Mucosa of descending colon (tissue), 3 donors: ENCODE results near the gene SYT15. TPM values are rescaled to one million over a fixed set of nuclear protein-coding genes. Genes with fewer than 3 reads are reported as not detected.
"Not testable (repeated sequence)": the region's sequence is repeated elsewhere in the genome, so short reads cannot be mapped to it uniquely, and the experiment has no call there.

ENCODE experiments used
- ATAC-seq: fragments of 200-7000 bp; cut with Tn5 transposase; one replicate; pipeline ENCODE4 v1.9.1; 2020; ENCODE audit warnings: mild to moderate bottlenecking, moderate library complexity
- DNase-seq, 3 donors: peaks; one replicate each; pipeline ENCODE4 v3.0.0-alpha.2; 2020
- H3K36me3 ChIP-seq: fragments of 200-600 bp; one replicate; pipeline ENCODE4 v1.8.0; 2021; ENCODE audit warnings: low read depth, mild to moderate bottlenecking
- H3K4me1 ChIP-seq: fragments of 200-600 bp; one replicate; pipeline ENCODE4 v1.8.0; 2021; ENCODE audit warnings: low read depth, mild to moderate bottlenecking
- H3K4me3 ChIP-seq: fragments of 200-600 bp; one replicate; pipeline ENCODE4 v1.8.0; 2021; ENCODE audit warnings: mild to moderate bottlenecking
- H3K9me3 ChIP-seq: fragments of 200-600 bp; one replicate; pipeline ENCODE4 v1.8.0; 2021; ENCODE audit warnings: mild to moderate bottlenecking
- intact Hi-C, 2 donors: fragments of 100-400 bp; cut with DNase I in 1 of 2; cut with micrococcal nuclease in 1 of 2; formaldehyde crosslinking; loops; one replicate each; pipeline versions ENCODE4 v1.11.0 to v1.11.1; 2022; cut with DNase I, micrococcal nuclease
- long read RNA-seq, 2 donors: library from polyadenylated mRNA; unstranded; transcript quantifications; one replicate each; pipeline ENCODE4 v2.0.0, GENCODE V29; 2019 to 2021
- total RNA-seq, 3 donors: library from RNA; stranded (reverse); fragmentation: NEBNext Ultra II Directional in 2 of 3; extraction: Animal tissue kit (Norgen Biotek cat#: 25700) in 2 of 3; gene quantifications; one replicate each; pipeline versions ENCODE4 v1.2.1 to v1.2.4, GENCODE V29; 2021 to 2023
- TF ChIP-seq, protein P1 (sequence below): fragments of 200-600 bp; IDR thresholded peaks from one replicate; pipeline ENCODE4 v1.8.0; 2022; ENCODE audit warnings: antibody characterized with exemption, mild to moderate bottlenecking
- donor health status: DM: no; HTN: no; CAD: no; lungs with moderate emphysema.
- donor health status: DM: no; HTN: no; CAD: no.
- donor health status: DM: no; HTN: yes; CAD: no.

SYT15 gene
- 1 to 10 TPM; 1.4 to 3.2 (median 2.3) TPM for total RNA-seq
- long read RNA-seq, donor 1, result 0 reads
- long read RNA-seq, donor 2, partial matches to known transcripts, result 0 of 1 reads
- long read RNA-seq, donor 2, other reads (novel, unspliced or antisense), result 1 of 1 reads

DNA sequence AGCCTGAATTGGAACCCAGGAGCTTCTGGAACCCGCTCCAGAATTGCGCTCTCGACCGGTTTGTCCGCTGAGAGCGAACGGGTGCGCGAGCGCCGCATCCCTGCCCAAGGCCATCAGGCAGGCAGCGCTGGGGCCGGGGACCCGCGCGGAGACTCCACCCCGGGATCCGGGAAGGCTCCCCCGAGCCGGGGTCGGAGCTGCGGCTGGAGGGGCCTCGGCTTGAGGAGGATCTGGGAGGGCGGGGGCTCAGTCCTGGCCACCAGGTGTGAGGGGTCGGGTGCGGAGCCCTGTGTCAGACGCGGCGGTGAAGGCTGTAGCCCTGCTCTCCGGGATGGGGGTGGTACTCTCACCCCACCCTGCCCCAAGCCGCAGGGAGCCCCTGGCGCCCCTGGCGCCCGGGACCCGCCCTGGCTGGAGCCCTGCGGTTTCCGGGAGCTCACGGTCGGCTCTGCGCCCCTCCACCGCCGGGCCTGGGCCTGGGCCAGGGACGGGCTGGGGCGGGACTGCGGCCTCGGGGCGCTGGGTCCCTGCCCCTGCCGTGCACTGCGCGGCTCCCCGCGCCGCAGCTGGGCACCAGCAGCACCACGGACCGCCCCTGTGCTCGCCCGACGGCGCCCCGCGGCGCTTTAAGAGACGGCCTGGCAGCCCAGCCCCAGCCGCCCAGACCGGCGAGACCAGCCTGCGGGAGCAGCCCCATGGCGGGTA, at the start of gene SYT15:
Gene SYT15 (plus strand): TSS at position 655 of the 705 bp plus-strand sequence. CDS start 41 bp downstream, at position 696.
- H3K9me3 ChIP-seq, H3K4me1 ChIP-seq, intact Hi-C loops, H3K36me3 ChIP-seq, H3K4me3 ChIP-seq, DNase-seq: not testable (repeated sequence)
- ATAC-seq, result peak; percentile 28

DNA sequence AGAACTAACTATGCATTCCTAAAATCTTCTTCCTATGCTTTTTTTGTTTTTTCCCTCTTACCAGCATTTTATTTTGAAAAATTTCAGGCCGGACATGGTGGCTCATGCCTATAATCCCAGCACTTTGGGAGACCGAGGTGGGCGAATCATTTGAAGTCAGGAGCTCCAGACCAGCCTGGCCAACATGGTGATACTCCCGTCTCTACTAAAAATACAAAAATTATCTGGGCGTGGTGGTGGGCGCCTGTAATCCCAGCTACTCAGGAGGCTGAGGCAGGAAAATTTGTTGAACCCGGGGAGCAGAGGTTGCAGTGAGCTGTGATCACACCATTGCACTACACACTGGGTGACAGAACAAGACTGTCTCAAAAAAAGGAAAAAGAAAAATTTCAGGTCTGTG, 49.2 kb upstream of the SYT15 start:
- H3K4me1 ChIP-seq, H3K4me3 ChIP-seq, H3K9me3 ChIP-seq, ATAC-seq, intact Hi-C loops, H3K36me3 ChIP-seq: not testable (repeated sequence)
- DNase-seq, result peak in 1 of 3 donors; percentile 19

DNA sequence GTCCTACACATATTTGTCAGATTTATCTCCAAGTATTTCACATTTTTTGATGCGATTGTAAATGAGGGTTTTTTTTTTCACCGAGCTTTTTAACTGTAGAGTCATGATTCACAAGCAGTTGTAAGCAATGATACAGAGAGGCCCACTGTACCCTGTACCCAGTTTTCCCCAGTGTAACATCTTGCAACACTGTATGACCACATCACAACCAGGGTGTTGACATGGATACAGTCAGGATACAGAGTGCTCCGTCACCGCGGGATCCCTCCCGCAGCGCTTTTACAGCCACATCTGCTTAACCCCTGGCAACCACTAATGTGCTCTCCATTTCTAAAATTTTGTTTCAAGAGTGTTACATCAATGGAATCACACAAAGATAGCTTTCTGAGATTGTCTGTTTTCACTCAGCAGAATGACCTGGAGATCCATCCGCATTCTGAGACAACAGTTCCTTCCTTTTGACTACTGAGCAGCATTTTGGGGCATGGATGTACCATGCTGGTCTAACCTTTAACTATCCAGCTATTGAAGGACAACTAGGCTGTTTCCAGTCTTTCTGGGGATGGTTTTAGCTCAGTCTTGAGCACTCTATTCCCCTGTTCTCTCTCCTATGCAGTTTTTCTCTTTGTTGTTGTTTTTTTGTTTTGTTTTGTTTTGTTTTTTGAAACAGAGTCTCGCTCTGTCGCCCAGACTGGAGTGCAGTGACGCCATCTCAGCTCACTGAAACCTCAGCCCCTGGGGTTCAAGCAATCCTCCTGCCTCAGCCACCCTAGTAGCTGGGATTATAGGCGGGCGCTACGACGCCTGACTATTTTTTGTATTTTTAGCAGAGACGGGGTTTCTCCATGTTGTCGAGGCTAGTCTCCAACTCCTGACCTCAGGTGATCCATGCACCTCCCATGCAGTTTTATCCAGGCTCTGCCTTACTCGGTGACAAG, 48.4 kb upstream of the SYT15 start:
- TF ChIP-seq, protein P1, sequence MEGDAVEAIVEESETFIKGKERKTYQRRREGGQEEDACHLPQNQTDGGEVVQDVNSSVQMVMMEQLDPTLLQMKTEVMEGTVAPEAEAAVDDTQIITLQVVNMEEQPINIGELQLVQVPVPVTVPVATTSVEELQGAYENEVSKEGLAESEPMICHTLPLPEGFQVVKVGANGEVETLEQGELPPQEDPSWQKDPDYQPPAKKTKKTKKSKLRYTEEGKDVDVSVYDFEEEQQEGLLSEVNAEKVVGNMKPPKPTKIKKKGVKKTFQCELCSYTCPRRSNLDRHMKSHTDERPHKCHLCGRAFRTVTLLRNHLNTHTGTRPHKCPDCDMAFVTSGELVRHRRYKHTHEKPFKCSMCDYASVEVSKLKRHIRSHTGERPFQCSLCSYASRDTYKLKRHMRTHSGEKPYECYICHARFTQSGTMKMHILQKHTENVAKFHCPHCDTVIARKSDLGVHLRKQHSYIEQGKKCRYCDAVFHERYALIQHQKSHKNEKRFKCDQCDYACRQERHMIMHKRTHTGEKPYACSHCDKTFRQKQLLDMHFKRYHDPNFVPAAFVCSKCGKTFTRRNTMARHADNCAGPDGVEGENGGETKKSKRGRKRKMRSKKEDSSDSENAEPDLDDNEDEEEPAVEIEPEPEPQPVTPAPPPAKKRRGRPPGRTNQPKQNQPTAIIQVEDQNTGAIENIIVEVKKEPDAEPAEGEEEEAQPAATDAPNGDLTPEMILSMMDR, result no peak
- DNase-seq (peak in 1 of 3 donors; percentile 47), ATAC-seq (peak; percentile 13)
- Histone ChIP-seq H3K4me1 (no peaks in the 10 kb centered on the region), H3K4me3 (no peak overlapping the region), H3K36me3 (no peaks in the 10 kb centered on the region), H3K9me3 (no peaks in the 10 kb centered on the region)
- intact Hi-C loops, result no loop called here

DNA sequence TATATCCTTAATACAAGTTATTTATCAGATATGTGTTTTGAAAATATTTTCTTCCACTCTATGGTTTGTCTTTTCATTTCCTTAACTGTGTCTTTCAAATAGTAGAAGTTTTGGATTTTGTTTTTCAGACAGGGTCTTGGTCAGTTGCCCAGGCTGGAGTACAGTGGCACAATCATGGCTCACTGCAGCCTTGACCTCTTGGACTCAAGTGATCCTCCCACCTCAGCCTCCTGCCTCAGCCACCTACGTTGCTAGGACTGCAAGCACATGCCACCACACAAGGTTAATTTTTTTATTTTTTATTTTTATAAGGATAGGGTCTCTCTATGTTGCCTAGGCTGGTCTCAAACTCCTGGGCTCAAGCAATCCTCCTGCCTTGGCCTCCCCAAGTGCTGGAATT, 46.7 kb upstream of the SYT15 start:
- ATAC-seq, DNase-seq, H3K4me3 ChIP-seq, H3K36me3 ChIP-seq, H3K9me3 ChIP-seq, intact Hi-C loops, H3K4me1 ChIP-seq: not testable (repeated sequence)

DNA sequence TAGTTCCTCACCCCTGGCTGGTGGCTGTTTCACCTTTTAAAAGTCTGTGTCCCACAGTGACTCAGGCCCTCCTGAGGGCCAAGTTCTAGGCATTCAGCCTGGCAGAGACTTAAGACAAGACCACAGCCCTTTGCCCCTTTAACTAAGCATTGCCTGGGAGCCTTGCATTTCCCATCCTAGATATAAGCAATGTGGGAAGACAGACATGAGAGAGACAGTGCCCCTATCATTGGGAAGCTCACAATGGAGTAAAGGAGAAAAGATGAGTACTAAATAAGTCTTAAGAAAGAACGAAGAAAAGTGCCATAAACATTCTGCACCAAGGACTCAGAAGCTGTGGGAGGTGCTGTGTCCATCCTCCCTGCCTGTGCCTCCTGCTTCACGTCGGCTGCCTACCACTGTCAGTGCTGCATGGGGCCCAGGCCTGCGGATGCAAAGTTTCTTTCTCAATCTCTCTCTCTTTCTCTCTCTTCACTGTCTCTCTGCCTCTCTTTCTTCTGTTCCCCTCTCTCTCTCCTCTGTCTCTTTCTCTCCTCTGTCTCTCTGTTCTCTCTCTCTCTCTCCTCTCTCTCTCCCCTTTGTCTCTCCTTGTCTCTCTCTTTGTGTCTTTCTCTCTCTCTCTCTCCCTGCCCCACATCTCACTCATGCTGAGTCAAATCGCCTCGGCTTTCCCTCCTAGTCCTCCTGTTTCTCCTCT, 44.0 kb upstream of the SYT15 start:
- no peaks in the 10 kb centered on the region for H3K9me3 ChIP-seq
- intact Hi-C loops, result no loop called here
- peaks cover 6% of the 10 kb centered on the region for H3K4me1 ChIP-seq
- TF ChIP-seq, protein P1, result no peak
- no peak overlapping the region for H3K4me3 ChIP-seq
- no peaks in the 10 kb centered on the region for H3K36me3 ChIP-seq
- ATAC-seq (no peak), DNase-seq (peak in 1 of 3 donors; percentile 34)

DNA sequence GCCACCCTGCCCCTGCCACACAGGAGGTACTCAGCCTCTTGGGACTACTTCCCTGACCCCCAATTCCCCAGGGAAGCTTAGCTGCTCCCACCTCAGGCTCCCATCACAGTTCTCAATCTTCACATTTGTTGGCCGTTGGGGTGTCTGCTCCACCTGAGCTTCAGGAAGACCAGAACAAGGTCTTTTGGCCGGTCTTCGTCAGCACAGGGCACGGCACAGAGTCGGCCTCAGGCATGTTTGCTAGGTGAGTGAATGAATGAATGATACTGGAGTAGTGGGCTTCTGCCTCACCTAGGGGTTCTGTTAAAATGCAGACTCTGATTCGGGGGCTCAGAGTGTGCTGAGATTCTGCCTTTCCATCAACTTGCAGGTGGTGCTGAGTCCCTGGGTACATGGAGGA, 42.8 kb upstream of the SYT15 start:
- DNase-seq (peak in 1 of 3 donors; percentile 33), ATAC-seq (no peak)
- Histone ChIP-seq H3K36me3 (no peaks in the 10 kb centered on the region), H3K4me1 (peaks cover 16% of the 10 kb centered on the region), H3K4me3 (no peak overlapping the region), H3K9me3 (no peaks in the 10 kb centered on the region)
- TF ChIP-seq, protein P1, result no peak
- intact Hi-C loops, result no loop called here
